Mucosa of descending colon (tissue), 3 donors: ENCODE data around the gene IRF2BP2. TPM values are rescaled to one million over a fixed set of nuclear protein-coding genes. Genes with fewer than 3 reads are reported as not detected.
A peak's percentile ranks its signal among the peaks of the same experiment; 100 is the strongest.

ENCODE experiments used
- ATAC-seq: fragments of 200-7000 bp; cut with Tn5 transposase; one replicate; pipeline ENCODE4 v1.9.1; 2020; ENCODE audit warnings: mild to moderate bottlenecking, moderate library complexity
- DNase-seq, 3 donors: peaks; one replicate each; pipeline ENCODE4 v3.0.0-alpha.2; 2020
- H3K36me3 ChIP-seq: fragments of 200-600 bp; one replicate; pipeline ENCODE4 v1.8.0; 2021; ENCODE audit warnings: low read depth, mild to moderate bottlenecking
- H3K4me1 ChIP-seq: fragments of 200-600 bp; one replicate; pipeline ENCODE4 v1.8.0; 2021; ENCODE audit warnings: low read depth, mild to moderate bottlenecking
- H3K4me3 ChIP-seq: fragments of 200-600 bp; one replicate; pipeline ENCODE4 v1.8.0; 2021; ENCODE audit warnings: mild to moderate bottlenecking
- H3K9me3 ChIP-seq: fragments of 200-600 bp; one replicate; pipeline ENCODE4 v1.8.0; 2021; ENCODE audit warnings: mild to moderate bottlenecking
- intact Hi-C, 2 donors: fragments of 100-400 bp; cut with DNase I in 1 of 2; cut with micrococcal nuclease in 1 of 2; formaldehyde crosslinking; loops; one replicate each; pipeline versions ENCODE4 v1.11.0 to v1.11.1; 2022; cut with DNase I, micrococcal nuclease
- total RNA-seq, 3 donors: library from RNA; stranded (reverse); fragmentation: NEBNext Ultra II Directional in 2 of 3; extraction: Animal tissue kit (Norgen Biotek cat#: 25700) in 2 of 3; gene quantifications; one replicate each; pipeline versions ENCODE4 v1.2.1 to v1.2.4, GENCODE V29; 2021 to 2023
- TF ChIP-seq, protein P1 (sequence below): fragments of 200-600 bp; IDR thresholded peaks from one replicate; pipeline ENCODE4 v1.8.0; 2022; ENCODE audit warnings: antibody characterized with exemption, mild to moderate bottlenecking
- donor health status: DM: no; HTN: no; CAD: no; lungs with moderate emphysema.
- donor health status: DM: no; HTN: no; CAD: no.
- donor health status: DM: no; HTN: yes; CAD: no.

IRF2BP2 gene
- total RNA-seq, 3 donors from 2014 or later: 134 to 180 (median 156) TPM

DNA sequence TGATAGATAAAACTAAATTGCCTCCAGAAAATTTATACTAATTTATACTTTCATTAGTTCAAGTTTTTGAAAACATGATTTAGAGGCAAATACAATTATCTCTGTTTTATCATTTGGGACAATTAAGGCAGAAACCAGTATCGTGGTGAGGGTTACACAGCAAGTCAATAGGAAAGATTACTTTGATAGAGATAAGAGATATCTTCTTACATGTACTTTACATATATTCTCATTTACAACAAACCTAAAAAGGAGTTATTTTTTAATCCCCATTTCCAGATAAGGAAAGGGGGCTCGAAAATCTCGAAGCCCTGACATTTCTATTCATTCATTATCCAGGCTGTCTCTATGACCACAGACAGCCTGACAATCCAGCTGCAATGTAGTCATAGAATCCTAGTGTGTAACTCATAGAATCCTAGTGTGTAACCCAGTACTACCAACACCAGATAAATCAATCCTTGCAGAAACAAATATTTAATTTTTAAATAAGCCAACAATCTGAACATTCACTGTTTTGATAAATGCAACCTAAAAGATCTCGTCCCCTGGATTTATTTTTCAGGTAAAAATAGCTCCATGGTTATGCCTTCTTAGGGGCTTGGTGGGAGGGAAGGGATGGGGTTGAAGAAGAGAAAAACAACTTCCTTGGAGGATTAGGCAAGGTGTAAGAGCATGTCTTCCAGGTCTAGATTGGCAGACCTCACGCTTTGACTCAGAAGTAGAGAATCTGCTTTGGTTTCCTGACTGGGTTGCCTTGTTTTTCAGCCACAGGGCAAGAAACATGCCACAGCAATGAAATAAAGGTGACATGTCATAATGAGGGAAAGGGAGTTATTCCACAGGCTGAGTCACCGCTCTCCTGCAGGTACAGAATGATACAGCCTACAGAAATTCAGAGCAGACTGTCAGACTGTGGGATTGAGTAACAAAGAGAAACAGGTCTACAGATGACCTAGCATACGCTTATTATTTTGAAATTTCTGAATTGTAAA lies 45.6 kb downstream of the IRF2BP2 start:
- no peaks in the 10 kb centered on the region for H3K4me1 ChIP-seq
- no peaks in the 10 kb centered on the region for H3K9me3 ChIP-seq
- ATAC-seq (peak; percentile 64), DNase-seq (no peak)
- TF ChIP-seq, protein P1, sequence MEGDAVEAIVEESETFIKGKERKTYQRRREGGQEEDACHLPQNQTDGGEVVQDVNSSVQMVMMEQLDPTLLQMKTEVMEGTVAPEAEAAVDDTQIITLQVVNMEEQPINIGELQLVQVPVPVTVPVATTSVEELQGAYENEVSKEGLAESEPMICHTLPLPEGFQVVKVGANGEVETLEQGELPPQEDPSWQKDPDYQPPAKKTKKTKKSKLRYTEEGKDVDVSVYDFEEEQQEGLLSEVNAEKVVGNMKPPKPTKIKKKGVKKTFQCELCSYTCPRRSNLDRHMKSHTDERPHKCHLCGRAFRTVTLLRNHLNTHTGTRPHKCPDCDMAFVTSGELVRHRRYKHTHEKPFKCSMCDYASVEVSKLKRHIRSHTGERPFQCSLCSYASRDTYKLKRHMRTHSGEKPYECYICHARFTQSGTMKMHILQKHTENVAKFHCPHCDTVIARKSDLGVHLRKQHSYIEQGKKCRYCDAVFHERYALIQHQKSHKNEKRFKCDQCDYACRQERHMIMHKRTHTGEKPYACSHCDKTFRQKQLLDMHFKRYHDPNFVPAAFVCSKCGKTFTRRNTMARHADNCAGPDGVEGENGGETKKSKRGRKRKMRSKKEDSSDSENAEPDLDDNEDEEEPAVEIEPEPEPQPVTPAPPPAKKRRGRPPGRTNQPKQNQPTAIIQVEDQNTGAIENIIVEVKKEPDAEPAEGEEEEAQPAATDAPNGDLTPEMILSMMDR: no peak
- H3K4me3 ChIP-seq: no peak overlapping the region
- no peaks in the 10 kb centered on the region for H3K36me3 ChIP-seq
- intact Hi-C loops: no loop called here

DNA sequence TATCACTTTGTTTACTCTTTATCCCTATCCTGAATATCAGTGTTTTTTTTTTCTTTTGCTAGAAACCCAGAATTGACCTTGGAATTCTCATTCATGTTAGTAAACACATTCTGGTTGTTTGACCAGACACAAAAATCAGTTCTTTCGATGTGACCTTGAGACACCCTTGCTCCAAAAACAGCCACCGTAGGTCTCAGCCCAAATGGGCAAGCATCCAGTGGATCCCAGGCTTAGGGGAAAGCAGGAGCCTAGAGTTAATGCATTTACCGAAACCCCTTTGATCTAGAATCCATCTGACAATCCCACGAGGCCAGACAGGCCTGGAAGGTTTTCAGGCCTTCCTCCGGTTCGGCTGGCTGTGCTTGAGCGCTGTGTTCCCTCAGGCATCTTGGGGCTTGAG lies 47.6 kb downstream of the IRF2BP2 start:
- no peak for DNase-seq
- H3K9me3 ChIP-seq: no peaks in the 10 kb centered on the region
- H3K4me1 ChIP-seq: no peaks in the 10 kb centered on the region
- no peak overlapping the region for H3K4me3 ChIP-seq
- ATAC-seq: no peak
- no peaks in the 10 kb centered on the region for H3K36me3 ChIP-seq
- intact Hi-C loops: no loop called here
- TF ChIP-seq, protein P1: no peak

DNA sequence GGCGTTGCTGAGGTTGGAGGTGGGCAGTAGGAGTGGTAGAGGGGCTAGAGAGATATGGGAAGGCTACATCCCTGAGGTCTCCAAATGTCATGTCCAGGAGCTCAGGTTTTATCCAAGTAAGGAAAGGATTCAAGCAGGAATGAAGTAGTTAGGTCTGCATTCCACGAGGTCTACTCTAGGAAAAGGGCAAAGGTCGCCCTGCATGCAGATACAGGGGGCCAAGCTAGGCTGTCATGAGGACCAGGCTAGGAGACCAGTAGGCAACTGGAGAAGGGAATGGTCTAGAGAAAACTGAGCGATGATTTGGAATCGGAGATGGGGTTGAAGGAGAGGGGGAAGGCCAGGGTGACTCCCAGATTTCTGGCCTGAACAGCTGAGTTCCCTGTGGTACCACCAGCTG lies 48.7 kb downstream of the IRF2BP2 start:
- ATAC-seq: no peak
- no peak for DNase-seq
- no peak overlapping the region for H3K4me3 ChIP-seq
- no peaks in the 10 kb centered on the region for H3K4me1 ChIP-seq
- H3K9me3 ChIP-seq: no peaks in the 10 kb centered on the region
- H3K36me3 ChIP-seq: no peaks in the 10 kb centered on the region
- intact Hi-C loops: no loop called here
- TF ChIP-seq, protein P1: no peak

DNA sequence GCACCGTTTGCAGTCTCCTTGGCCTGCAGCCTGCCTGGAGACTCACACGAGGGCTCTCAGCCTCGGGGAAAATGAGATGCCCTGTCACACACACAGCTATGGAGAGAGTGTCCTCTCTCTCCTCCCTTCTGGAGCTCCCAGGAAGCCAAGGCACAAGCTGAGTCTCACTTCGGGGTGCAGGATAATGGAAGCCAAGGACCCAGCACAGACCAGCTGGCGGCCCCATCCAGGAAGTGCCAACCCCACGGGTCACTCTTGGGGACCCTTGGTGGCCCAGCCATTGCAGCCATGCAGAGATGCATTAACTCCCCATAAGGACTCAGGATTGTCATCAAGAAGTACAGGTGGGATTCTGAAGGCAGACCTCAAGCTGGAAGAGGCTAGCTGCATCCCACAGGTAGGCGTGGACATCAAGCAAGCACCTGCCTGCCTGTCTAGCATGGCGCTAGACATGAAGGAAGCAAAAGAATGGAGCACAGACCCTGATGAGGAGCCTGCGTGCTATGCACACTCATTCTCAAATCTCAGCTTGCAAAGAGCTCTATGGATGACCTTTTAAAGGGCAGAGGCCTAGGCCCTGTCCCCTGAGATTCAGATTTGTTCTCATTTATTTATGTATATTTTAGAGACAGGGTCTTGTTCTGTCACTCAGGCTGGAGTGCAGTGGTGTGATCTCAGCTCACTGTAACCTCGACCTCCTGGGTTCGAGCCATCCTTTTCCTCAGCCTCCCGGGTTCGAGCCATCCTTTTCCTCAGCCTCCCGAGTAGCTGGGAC lies 49.9 kb downstream of the IRF2BP2 start:
- Histone ChIP-seq H3K4me1 (no peaks in the 10 kb centered on the region), H3K4me3 (no peak overlapping the region), H3K9me3 (no peaks in the 10 kb centered on the region), H3K36me3 (no peaks in the 10 kb centered on the region)
- intact Hi-C loops: no loop called here
- DNase-seq (no peak), ATAC-seq (no peak)
- TF ChIP-seq, protein P1: no peak

DNA sequence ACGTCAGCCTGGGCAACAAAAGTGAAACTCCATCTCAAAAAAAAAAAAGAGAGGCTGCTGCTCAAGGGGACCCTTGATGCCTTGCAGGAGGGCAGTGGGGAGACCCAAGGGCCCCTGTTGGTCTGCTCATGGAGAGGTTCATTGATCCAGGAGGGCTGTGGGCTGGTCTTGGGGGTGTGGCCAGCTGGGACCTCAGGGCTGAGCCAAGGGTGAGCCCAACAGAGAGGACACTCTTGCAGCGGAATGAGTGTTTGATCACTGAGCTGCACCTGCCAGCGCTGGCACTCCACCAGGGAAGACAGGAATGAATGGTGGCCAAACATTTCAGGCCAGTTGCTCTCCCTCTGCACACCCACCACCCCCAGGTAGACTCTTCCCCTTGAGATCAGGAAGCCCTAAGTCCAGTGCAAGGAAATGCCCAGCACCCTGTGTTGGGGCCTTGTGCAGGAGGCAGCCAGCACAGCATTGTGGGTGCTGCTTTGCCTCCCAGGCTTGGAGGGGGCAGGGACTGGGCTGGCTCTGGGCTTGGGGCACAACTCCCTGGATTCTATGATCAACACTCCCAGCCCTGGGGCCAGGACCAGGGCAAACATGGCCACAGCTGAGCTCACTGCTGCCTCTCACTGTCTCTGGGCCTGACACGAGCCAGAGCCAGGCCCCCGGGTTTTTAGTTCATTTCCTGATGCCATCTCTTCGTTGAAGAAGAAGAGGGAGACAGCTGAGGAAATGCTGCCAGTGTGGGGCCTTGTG lies 50.7 kb downstream of the IRF2BP2 start:
- Histone ChIP-seq H3K9me3 (no peaks in the 10 kb centered on the region), H3K4me1 (no peaks in the 10 kb centered on the region), H3K4me3 (no peak overlapping the region), H3K36me3 (no peaks in the 10 kb centered on the region)
- DNase-seq (no peak), ATAC-seq (no peak)
- intact Hi-C loops: no loop called here
- TF ChIP-seq, protein P1: no peak
